Central memory CD4-positive, alpha-beta T cell (primary cell): ENCODE results near the gene MAT1A.
"Not testable (repeated sequence)": the region's sequence is repeated elsewhere in the genome, so short reads cannot be mapped to it uniquely, and the experiment has no call there.

ENCODE experiments used
- DNase-seq: peaks from one replicate; pipeline ENCODE4 v3.0.0; 2022

Gene MAT1A

GRCh38 chr10:80264081-80265056, 25.1 kb downstream of the MAT1A start:
- DNase-seq, result no peak

GRCh38 chr10:80261316-80262030, 28.0 kb downstream of the MAT1A start:
- no peak for DNase-seq

DNA sequence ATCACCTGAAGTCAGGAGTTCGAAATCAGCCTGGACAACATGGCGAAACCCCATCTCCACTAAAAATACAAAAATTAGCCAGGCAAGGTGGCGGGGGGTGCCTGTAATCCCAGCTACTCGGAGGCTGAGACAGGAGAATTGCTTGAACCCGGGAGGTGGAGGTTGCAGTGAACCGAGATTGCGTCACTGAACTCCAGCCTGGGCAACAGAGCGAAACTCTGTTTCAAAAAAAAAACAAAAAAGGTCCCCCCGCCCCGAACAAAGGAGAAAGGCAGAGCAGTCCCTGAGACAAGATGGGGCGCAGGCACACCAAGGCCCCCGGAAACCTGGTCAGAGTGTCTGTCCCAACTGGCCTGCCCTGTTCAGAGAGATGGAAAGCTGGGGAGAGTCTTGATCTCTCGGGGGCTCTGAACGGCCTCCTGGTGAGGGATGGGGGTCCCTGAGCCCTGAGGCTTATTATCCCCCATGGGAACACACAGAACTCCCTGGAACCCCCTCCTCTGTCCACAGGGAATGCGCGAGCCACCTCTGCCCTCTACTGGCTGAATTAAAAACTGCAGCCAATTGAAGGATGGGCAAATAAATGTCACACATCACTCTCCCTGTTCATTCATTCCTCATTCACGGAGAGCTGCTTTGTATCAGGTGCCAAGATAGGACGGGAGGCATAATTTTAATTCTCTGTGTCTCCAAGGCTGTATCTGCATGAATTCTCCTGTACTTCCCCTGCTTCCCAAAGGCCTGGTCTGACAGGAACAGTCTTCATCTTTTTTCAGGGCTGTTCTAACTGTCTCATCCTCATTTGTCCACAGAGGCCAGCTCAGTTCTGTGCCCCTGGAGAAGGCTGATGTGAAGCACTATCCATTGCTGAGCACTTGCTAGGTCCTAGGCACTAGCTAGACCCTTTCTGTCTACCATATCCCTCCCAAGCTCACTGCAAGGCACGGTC, 28.9 kb downstream of the MAT1A start:
- DNase-seq, result no peak

DNA sequence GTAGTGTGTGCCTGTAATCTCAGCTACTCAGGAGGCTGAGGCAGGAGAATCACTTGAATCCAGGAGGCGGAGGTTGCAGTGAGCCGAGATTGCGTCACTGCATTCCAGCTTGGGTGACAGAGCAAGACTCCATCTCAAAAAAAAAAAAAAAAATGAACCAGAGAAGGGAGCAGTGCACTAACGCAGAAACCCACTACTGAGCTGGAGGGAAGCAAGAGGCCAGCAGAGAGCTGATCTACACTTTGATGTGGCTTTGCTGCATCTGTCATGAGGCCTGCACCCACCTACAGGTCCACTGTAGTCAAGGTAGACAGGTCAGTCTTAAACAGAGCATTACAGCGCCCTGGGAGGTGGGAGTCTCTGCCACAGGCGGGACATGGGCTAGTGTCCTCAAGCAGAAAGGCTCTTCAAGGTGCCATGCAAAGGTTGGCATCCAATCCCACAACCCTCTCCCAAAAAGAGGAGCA, 30.0 kb downstream of the MAT1A start:
- DNase-seq, result no peak

DNA sequence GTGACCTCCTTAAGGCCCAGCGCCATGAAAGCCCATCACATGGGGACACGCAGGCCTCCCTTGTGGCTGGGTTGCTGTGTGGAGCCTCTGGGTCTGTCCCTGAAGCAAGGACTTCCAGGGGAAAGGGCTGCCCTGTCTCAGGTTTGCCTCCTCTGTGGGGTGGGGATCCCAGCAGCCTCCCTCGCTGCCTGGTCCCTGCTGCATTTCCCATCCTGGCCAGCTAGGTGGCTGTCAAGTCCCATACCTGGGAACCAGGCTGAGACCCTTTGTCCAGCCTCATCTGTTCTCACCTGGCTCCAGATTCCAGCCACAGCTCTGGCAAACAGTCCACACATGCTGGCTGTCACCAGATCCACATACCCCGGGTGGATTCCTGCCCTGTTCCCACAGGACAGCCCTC, 32.7 kb downstream of the MAT1A start:
- not testable (repeated sequence) for DNase-seq

GRCh38 chr10:80254726-80255125, 34.7 kb downstream of the MAT1A start:
- DNase-seq, result not testable (repeated sequence)

GRCh38 chr10:80253963-80254271, 35.5 kb downstream of the MAT1A start:
- not testable (repeated sequence) for DNase-seq

DNA sequence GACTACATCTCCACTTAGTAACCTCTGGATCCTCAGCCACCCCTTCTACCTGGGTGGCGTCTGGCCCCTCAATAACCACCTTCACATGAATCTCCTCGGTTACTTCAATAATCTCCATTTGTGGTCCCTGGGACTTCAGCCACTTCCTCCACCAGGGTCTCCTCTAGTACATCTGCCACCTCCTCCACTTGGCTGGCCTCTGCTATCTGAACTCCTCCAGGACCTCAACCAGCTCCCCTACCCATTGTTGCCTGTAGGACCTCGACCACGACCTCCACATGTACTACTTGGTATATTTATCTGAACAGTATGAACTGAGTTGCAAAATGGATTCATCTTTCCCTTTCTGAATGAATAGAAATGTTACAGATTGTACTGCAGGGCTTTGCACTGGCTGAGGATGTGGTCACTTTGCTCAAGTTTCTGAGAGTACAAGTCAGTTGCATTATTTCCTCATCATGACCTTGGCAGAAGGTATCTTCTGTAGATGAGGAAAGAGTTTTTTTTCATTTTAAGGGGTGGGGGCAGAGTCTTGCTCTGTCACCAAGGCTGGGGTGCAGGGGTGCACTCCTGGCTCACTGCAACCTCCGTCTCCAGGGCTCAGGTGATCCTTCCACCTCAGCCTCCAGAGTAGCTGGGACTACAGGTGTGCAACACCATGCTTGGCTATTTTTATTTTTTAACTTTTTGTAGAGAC, 36.0 kb downstream of the MAT1A start:
- no peak for DNase-seq

GRCh38 chr10:80252296-80252887, 37.1 kb downstream of the MAT1A start:
- DNase-seq, result no peak

GRCh38 chr10:80251703-80252280, 37.7 kb downstream of the MAT1A start:
- not testable (repeated sequence) for DNase-seq

GRCh38 chr10:80250399-80250798, 39.1 kb downstream of the MAT1A start:
- DNase-seq, result not testable (repeated sequence)

- not testable (repeated sequence) for DNase-seq
These were observed 39.6 kb downstream of the MAT1A start for GRCh38 chr10:80249906-80250305.

- DNase-seq, result not testable (repeated sequence)
These were observed 41.8 kb downstream of the MAT1A start for GRCh38 chr10:80247611-80248010.

DNA sequence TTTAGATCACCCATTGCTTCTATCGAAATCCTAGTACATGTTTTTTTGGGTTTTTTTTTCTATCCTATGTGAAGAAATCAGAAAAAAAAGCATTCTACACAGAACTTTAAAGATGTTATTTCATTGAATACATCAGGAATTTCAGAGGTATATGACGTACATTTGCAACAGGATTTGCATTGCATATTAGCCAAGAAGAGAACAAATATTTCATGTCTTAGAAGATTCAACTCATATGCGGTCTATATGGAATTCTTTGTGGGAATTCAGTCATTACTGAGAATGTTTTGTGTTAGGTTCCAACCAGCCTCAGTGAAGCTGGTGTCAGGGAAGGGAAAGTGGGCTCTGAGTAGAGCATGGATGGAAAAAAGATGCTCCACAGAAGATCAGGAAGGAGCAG, 45.1 kb downstream of the MAT1A start:
- DNase-seq, result not testable (repeated sequence)

DNA sequence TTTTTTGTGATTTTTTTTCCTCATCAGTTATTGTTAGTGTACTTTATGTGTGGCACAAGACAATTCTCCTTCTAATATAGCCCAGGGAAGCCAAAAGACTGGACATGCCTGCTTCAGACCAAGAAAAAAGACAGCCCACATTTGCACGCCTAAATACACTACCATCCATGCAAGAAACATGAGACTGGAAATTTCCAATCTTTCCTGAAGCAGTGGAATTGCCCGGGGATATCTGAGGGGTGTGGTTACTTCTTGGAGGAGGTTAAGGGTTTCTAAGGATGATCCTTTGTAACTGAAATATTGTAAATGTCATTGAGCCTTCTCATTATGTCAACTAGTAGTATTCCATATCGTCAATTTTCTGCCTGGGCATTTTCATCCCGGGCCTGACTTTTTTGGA, 47.1 kb downstream of the MAT1A start:
- DNase-seq, result not testable (repeated sequence)

DNA sequence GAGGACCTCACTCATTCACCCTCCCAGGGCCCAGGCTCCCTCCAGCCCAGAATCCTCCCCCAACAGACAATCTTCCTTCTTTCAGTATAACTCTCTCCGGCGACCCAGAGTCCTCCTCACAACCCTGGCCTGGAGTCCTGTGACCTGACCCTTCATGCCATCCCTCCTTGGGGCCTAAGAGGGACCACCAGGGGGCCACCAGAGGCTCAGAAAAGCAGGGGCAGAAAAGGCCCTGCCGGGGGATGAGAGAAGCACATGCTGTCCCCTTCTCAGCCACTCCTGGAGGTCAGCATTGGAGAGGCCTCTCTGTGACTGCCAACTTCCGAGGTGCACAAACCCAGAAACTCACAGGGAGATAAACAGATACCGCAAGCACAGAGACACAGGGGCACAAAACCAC, 53.0 kb downstream of the MAT1A start:
- not testable (repeated sequence) for DNase-seq

GRCh38 chr10:80234331-80235235, 54.9 kb downstream of the MAT1A start:
- not testable (repeated sequence) for DNase-seq

DNA sequence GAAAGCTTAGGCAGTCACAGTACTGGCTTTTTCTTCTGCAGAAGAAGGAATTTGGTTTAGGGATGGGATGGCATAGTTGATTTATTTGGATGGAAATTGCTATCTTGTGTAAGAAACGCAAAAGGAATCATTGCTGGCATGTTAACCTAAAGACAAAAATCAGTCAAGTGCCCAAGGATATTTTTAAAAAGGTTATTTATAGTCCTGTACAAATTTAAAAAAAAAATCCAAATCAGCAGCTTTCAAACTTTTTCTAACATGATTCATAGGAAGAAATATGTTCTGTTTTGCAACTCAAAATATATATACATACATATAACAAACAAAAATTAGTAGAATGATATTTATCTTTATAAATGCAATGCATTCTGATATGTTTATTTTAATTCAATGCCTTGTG, 55.6 kb downstream of the MAT1A start:
- DNase-seq, result not testable (repeated sequence)

DNA sequence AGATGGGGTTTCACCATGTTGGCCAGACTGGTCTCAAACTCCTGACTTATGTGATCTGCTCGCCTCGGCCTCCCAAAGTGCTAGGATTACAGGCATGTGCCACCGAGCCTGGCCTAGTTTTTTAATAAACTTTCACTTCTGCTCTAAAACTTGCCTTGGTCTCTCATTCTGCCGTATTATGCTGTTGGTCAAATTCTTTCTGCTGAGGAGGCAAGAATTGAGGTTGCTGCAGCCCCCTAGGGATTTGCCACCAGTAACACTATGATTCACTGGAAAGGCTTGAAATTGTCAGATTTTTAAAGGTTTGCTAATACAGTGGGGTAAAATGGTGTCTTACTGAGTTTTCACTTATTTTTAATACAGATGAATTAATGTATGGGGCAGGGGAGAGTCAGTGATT, 62.7 kb downstream of the MAT1A start:
- not testable (repeated sequence) for DNase-seq

GRCh38 chr10:80223031-80223419, 66.4 kb downstream of the MAT1A start:
- DNase-seq, result not testable (repeated sequence)
